CD14-positive monocyte (primary cell): Measurements from ENCODE around the gene KIAA0408. TPM values are rescaled to one million over a fixed set of nuclear protein-coding genes. Genes with fewer than 3 reads are reported as not detected.

Source experiments
- DNase-seq, 3 donors: peaks; one replicate each; pipeline ENCODE4 v3.0.0-alpha.2; 2011 to 2022
- H2AFZ ChIP-seq: 2 replicates; pipeline ENCODE4 v1.6.0; 2012; ENCODE audit warnings: mild to moderate bottlenecking, low read depth, low read length, inconsistent platforms; ENCODE audit not compliant: insufficient read depth, poor library complexity, severe bottlenecking
- H3K27ac ChIP-seq, 2 donors: 1 replicate in 1 of 2; 2 replicates in 1 of 2; pipeline ENCODE4 v1.5.1; 2012 to 2013; ENCODE audit warnings: low read length in 2 of 2, control low read depth in 1 of 2, inconsistent platforms in 1 of 2, low read depth in 1 of 2, mild to moderate bottlenecking in 1 of 2
- H3K27me3 ChIP-seq, 2 donors: one replicate each; pipeline versions ENCODE4 v1.6.0 to v1.6.1; 2011 to 2013; ENCODE audit warnings: low read length in 2 of 2; ENCODE audit not compliant: control insufficient read depth in 2 of 2, insufficient read depth in 2 of 2
- H3K36me3 ChIP-seq, 2 donors: replicated peaks in 1 of 2; 1 replicate in 1 of 2; 2 replicates in 1 of 2; pipeline versions ENCODE4 v1.5.1 to v1.6.1; 2012 to 2013; ENCODE audit warnings: low read length in 2 of 2, control low read depth in 1 of 2, inconsistent platforms in 1 of 2, mild to moderate bottlenecking in 1 of 2; ENCODE audit not compliant: insufficient read depth in 2 of 2, control insufficient read depth in 1 of 2
- H3K4me1 ChIP-seq, 2 donors: 1 replicate in 1 of 2; 2 replicates in 1 of 2; pipeline versions ENCODE4 v1.5.1 to v1.6.1; 2012 to 2013; ENCODE audit warnings: low read length in 2 of 2, control low read depth in 1 of 2, inconsistent platforms in 1 of 2, mild to moderate bottlenecking in 1 of 2, moderate library complexity in 1 of 2; ENCODE audit not compliant: insufficient read depth in 2 of 2, control insufficient read depth in 1 of 2
- H3K4me2 ChIP-seq: replicated peaks from 2 replicates; pipeline ENCODE3; 2012; ENCODE audit warnings: low read length, moderate library complexity, mild to moderate bottlenecking; ENCODE audit not compliant: poor library complexity, severe bottlenecking; ENCODE audit errors: extremely low read depth
- H3K4me3 ChIP-seq, 3 experiments: fragments of 200-600 bp in 1 of 3; sonication (generic) in 1 of 3; replicated peaks in 1 of 3; 1 replicate in 2 of 3; 2 replicates in 1 of 3; pipeline ENCODE4 v1.5.1; 2011 to 2013; ENCODE audit warnings: low read length in 3 of 3, mild to moderate bottlenecking in 3 of 3, control low read depth in 2 of 3, low read depth in 2 of 3, inconsistent platforms in 1 of 3, moderate library complexity in 1 of 3
- H3K79me2 ChIP-seq: 2 replicates; pipeline ENCODE4 v1.6.0; 2012; ENCODE audit warnings: mild to moderate bottlenecking, control low read depth, inconsistent platforms, low read length, moderate library complexity; ENCODE audit not compliant: insufficient read depth
- H3K9ac ChIP-seq: 2 replicates; pipeline ENCODE4 v1.6.0; 2017; ENCODE audit warnings: low read length, mild to moderate bottlenecking; ENCODE audit not compliant: insufficient read depth, poor library complexity, severe bottlenecking
- H3K9me3 ChIP-seq, 2 donors: replicated peaks in 1 of 2; 1 replicate in 1 of 2; 2 replicates in 1 of 2; pipeline versions ENCODE4 v1.5.1 to v1.6.1; 2012 to 2013; ENCODE audit warnings: low read length in 2 of 2, control low read depth in 1 of 2; ENCODE audit not compliant: control insufficient read depth in 1 of 2, insufficient read depth in 1 of 2
- H4K20me1 ChIP-seq: 2 replicates; pipeline ENCODE4 v1.6.0; 2012; ENCODE audit warnings: mild to moderate bottlenecking, low read length, control low read depth, moderate library complexity; ENCODE audit not compliant: insufficient read depth
- H3K27ac Mint-ChIP-seq, 7 donors: one replicate each; pipeline ENCODE4 v1.8.0; 2020; ENCODE audit warnings: mild to moderate bottlenecking in 7 of 7, mixed read lengths in 7 of 7, moderate library complexity in 6 of 7, inconsistent platforms in 2 of 7
- H3K27me3 Mint-ChIP-seq, 3 donors: one replicate each; pipeline ENCODE4 v1.8.0; 2021 to 2022; ENCODE audit warnings: low read depth in 3 of 3, mild to moderate bottlenecking in 3 of 3, mixed read lengths in 3 of 3, moderate library complexity in 3 of 3, inconsistent platforms in 1 of 3
- H3K36me3 Mint-ChIP-seq, 2 donors: one replicate each; pipeline ENCODE4 v1.8.0; 2020; ENCODE audit warnings: mixed read lengths in 2 of 2, inconsistent platforms in 1 of 2, mild to moderate bottlenecking in 1 of 2
- H3K4me1 Mint-ChIP-seq: one replicate; pipeline ENCODE4 v1.8.0; 2020; ENCODE audit warnings: mild to moderate bottlenecking, mixed read lengths
- H3K4me3 Mint-ChIP-seq, 2 donors: one replicate each; pipeline ENCODE4 v1.8.0; 2020; ENCODE audit warnings: mild to moderate bottlenecking in 2 of 2, mixed read lengths in 2 of 2, moderate library complexity in 1 of 2
- H3K9me3 Mint-ChIP-seq, 7 donors: one replicate each; pipeline ENCODE4 v1.8.0; 2020 to 2022; ENCODE audit warnings: mixed read lengths in 7 of 7, mild to moderate bottlenecking in 6 of 7, moderate library complexity in 6 of 7, inconsistent platforms in 2 of 7
- CTCF ChIP-seq: fragments of 200-600 bp; IDR thresholded peaks from one replicate; pipeline ENCODE4 v1.8.0; 2022; ENCODE audit warnings: antibody characterized with exemption, mild to moderate bottlenecking
- WGBS: methylation state at CpG from one replicate; pipeline ENCODE4 v1.1.5; 2013; ENCODE audit warnings: missing lambda C conversion rate; ENCODE audit not compliant: insufficient coverage; 5-methylcytosine and 5-hydroxymethylcytosine counted together
- intact Hi-C, 2 donors: fragments of 100-400 bp; cut with micrococcal nuclease; formaldehyde crosslinking; loops; one replicate each; pipeline versions ENCODE4 v1.15.0 to v1.15.1; 2023
- polyA plus RNA-seq, 3 donors: library from polyadenylated mRNA; depleted of rRNA in 1 of 3; unstranded in 2 of 3; stranded (reverse) in 1 of 3; fragments of 300-500 nt in 2 of 3; fragments of >200 nt in 1 of 3; fragmentation: Illumina TruSeq in 2 of 3; gene quantifications; 1 replicate in 2 of 3; 2 replicates in 1 of 3; pipeline ENCODE4 v1.2.3, GENCODE V29; 2012 to 2021

The KIAA0408 gene
- polyA plus RNA-seq, 3 donors, result 0.03 TPM; not detected in 2

- H3K4me3 Mint-ChIP-seq, result no peak overlapping the region
- H3K4me3 ChIP-seq, result no peak overlapping the region
- intact Hi-C loops, result no loop called here
- no peak overlapping the region for H3K4me2 ChIP-seq
- H3K27me3 Mint-ChIP-seq, result peaks cover 0 to 4% (median 3%) of the 10 kb centered on the region in 3 donors
- no peaks in the 10 kb centered on the region for H3K27me3 ChIP-seq
- H3K79me2 ChIP-seq, result no peaks in the 10 kb centered on the region
- DNase-seq, result no peak
- no peak overlapping the region for H2AFZ ChIP-seq
- H3K4me1 Mint-ChIP-seq, result peaks cover 2% of the 10 kb centered on the region
- H3K9me3 ChIP-seq, result no peaks in the 10 kb centered on the region
- H3K9ac ChIP-seq, result no peak overlapping the region
- no peaks in the 10 kb centered on the region for H3K36me3 ChIP-seq
- 80% methylated on average over 5 of the region's 7 CpGs for WGBS
- no peaks in the 10 kb centered on the region for H3K36me3 Mint-ChIP-seq
- no peaks in the 10 kb centered on the region for H3K9me3 Mint-ChIP-seq
- no peak for TF ChIP-seq CTCF
- H3K4me1 ChIP-seq, result no peaks in the 10 kb centered on the region
- no peaks in the 10 kb centered on the region for H4K20me1 ChIP-seq
- no peak overlapping the region for H3K27ac ChIP-seq
- H3K27ac Mint-ChIP-seq, result no peak overlapping the region
Measured at GRCh38 chr6:127446356-127446755, 12.8 kb downstream of the KIAA0408 start.

GRCh38 chr6:127441881-127442280 is 17.3 kb downstream of the KIAA0408 start:
- no peak for DNase-seq
- Mint-ChIP-seq H3K4me1 (no peaks in the 10 kb centered on the region), H3K9me3 (no peaks in the 10 kb centered on the region), H3K4me3 (no peak overlapping the region), H3K36me3 (no peaks in the 10 kb centered on the region), H3K27me3 (peaks cover 0 to 8% (median 1%) of the 10 kb centered on the region in 3 donors), H3K27ac (no peak overlapping the region)
- Histone ChIP-seq H4K20me1 (no peaks in the 10 kb centered on the region), H3K79me2 (no peaks in the 10 kb centered on the region), H2AFZ (no peak overlapping the region), H3K9ac (no peak overlapping the region), H3K27me3 (no peaks in the 10 kb centered on the region), H3K36me3 (no peaks in the 10 kb centered on the region), H3K4me3 (no peak overlapping the region), H3K4me2 (no peak overlapping the region), H3K4me1 (no peaks in the 10 kb centered on the region), H3K27ac (no peak overlapping the region), H3K9me3 (no peaks in the 10 kb centered on the region)
- no peak for TF ChIP-seq CTCF
- no CpG with 5 or more reads among the region's 1 CpG for WGBS
- intact Hi-C loops, result no loop called here
